SHP77 (cell line): ENCODE measurements around the gene ZNF524.

Experiments
- DNase-seq, 2 experiments: peaks; one replicate each; lab custom pipeline; 2025; lab: John Stamatoyannopoulos, UW

Gene ZNF524

GRCh38 chr19:55620410-55621204, 20.5 kb downstream of the ZNF524 start:
- DNase-seq, result no peak

GRCh38 chr19:55621205-55621672, 21.2 kb downstream of the ZNF524 start:
- DNase-seq, result no peak

DNA sequence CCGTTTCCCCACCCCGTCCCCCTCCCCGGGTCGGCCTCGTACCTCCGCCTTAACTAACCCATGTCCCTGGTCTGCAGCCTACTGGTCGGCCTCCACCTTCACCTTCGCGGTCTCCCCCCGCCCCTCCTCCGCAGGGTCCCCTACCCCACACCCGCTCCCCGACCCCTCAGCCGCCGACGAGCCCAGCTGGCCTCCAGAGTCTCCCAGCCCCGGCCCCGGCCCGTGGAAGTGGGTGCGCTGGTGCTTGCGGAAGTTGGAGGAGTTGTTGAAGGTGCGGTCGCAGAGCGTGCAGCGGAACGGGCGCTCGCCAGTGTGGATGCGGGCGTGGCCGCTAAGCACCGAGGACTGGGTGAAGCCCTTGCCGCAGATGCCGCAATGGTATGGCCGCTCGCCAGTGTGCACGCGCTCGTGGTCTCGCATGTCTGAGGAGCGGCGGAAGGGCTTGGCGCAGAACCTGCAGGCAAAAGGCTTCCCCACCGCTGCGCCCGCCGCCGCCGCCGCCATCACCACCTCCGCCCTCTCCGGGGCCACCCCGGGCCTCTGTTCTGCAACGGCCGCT, 21.7 kb downstream of the ZNF524 start:
- DNase-seq, result no peak

- DNase-seq, result no peak
These were observed 22.3 kb downstream of the ZNF524 start for GRCh38 chr19:55622242-55622969.

GRCh38 chr19:55623130-55623529, 23.0 kb downstream of the ZNF524 start:
- no peak for DNase-seq

DNA sequence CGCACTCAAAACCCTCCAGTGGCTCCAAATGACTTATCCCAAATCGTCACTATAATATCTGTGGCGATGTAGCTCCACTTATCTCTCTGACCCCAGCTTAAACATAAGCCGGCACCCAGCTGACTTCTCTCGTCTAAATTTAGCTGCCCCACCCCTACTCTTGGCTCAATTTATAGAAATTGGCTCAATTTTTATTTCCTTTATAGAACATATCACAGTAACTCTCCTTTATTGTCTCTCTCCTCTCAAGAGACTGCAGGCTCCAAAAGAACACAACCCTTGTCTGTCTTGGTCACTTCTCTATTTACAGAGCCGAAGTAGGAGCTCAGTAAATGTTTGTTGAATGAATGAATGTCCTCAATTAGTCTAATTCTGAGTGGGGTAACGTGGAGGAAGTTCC, 23.5 kb downstream of the ZNF524 start:
- no peak for DNase-seq

DNA sequence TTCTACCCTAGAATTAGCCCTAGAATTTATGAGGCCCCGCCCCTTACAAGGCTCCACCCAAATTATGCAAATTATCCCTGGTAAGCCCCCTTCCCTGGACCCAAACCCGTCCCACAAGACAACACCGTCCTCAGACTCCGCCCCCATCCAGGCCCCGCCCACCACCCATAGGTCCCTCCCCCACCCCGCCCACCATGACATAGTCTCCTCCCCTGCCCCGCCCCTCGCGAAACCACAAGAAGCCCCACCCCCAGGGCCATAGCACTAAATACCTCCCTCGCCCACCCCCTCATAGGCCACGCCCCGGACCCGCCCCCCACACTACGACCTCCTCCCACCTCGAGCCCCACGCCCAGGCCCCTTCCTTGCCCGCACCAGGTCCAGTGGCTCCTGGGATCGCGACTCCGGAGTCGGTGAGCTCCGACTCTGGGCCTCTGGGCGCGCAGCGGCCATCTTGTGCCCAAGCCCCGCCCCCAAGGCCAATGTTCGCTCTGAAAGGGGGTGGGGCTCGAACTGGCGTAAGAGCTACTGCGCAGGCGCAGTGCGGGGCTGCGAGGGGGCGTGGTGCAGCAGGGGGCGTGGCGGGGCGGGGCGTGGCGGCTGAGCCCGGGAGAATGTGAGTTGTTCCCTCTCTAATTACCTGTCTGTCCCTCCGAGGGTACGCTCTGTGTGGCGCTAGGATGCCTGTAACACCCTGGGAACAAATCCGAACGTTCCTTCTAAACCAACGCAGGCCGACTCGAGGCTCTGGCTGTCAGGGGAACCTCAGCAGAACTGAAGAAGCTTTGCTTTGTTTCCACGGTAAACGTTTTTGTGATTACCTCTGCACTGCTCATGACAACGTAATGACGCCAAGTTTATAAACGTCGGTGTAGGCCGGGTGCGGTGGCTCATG, 24.3 kb downstream of the ZNF524 start, which contains the start of gene ZNF784:
Gene ZNF784, minus strand, starts transcription at position 458 of the 895 bp plus-strand sequence. Its CDS starts 5 bp downstream, at position 453.
- peak; percentile 82 to 91 for DNase-seq

DNA sequence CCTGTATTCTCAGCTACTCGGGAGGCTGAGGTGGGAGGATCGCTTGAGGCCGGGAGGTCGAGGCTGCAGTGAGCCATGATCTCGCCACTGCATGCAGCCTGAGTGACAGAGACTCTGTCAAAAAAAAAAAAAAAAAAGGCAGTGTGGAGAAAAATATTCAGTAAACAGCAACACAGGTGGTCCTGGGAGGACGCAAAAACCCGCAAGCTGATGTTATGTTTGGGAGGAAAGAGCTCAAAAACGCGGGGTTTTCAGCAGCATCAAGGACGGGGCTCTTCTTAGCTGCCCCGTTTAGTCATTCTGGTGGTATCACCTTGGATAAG, 24.9 kb downstream of the ZNF524 start:
- DNase-seq, result no peak

- no peak for DNase-seq
These were observed 26.3 kb downstream of the ZNF524 start for GRCh38 chr19:55626350-55626749.

- DNase-seq, result peak; percentile 86 to 90
These were observed 32.4 kb downstream of the ZNF524 start for GRCh38 chr19:55632463-55632834.

DNA sequence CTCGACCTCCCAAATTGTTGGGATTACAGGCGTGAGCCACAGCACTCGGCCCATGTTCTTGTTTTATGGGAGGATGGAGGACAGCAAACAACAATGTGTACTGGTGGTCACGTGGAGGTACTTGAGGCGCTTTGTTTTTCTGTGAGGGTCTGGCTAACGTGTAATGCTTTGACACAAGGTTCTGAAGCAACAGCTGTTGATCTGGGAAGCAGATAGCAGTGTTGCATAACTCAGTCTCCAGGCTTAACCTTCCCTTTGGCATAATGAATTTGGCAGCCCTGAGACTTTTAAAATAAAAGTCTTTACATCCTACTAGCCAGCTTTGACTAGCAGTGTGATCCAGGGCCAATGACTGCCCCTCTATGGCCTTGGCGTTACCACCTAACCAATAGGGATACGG, 33.8 kb downstream of the ZNF524 start:
- DNase-seq, result no peak

- DNase-seq, result no peak
These were observed 35.2 kb downstream of the ZNF524 start for GRCh38 chr19:55635334-55635717.

GRCh38 chr19:55635856-55636440, 35.9 kb downstream of the ZNF524 start:
- DNase-seq, result no peak

DNA sequence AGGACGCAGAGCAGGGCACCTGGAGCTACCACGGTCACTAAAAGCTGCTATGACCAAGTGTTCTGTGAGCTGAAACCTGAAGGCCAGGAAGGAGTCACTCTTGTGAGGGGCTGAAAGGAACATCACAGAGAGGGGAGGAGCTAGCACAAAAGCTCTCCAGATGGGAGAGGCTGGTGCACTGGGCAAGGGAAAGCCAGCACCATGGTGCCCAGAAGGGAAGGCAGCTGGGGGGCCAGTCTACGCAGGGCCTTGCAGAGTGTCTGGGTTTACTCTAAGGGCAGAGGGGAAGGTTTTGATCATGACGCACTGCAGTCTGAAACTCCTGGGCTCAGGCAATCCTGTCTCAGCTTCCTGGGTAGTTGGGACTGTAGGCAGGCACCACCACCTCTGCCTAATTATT, 36.6 kb downstream of the ZNF524 start:
- no peak for DNase-seq

GRCh38 chr19:55637534-55637933, 37.4 kb downstream of the ZNF524 start:
- no peak for DNase-seq

GRCh38 chr19:55638864-55639359, 38.8 kb downstream of the ZNF524 start:
- DNase-seq, result peak; percentile 36 to 55

- DNase-seq, result peak; percentile 58 to 83
These were observed 40.0 kb downstream of the ZNF524 start for GRCh38 chr19:55640043-55640576.

GRCh38 chr19:55640577-55641425, 40.7 kb downstream of the ZNF524 start, which contains the start of gene ZNF580:
Gene ZNF580, plus strand, starts transcription at chr19:55641002. Its CDS starts 1,507 bp downstream, at chr19:55642509.
- DNase-seq, result peak; percentile 60

DNA sequence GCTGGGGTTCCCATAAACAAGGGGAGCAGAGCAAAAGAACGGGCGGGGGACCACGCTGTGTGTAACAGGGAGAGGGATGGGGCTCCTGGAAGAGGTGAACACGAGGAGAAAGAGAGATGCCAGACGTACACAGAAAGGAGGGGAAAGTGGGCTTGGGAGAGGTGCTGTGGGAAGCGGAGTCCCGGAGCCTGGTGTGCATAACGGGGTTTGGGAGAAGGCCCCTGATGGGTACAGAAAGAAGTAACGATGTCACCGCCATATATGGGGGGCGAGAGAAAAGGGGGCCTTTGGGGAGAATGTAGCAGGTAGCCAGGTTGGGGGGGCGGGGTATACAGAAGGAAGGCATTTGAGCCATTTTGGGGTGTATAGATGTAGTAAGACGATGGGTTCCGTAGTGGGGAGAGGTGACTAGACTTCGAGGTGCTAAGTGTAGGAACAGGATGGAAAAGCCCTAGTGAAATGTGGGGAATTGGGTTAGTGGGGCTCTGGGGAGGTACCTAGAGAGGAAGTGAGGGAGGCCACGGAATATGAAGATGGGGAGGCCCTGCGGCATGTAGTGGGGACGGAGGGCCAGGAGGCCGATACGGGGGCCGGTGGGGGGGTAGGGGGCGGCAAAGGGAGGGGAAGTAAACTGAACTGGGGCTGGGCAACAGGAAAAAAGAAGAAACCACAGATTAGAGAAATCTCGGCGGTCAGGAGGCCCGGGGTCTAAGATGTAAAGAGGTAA, 41.5 kb downstream of the ZNF524 start:
- DNase-seq, result peak in 1 of 2 experiments; percentile 12
